Immature natural killer cell (primary cell): ENCODE measurements around the gene SEMA3F. TPM values are rescaled to one million over a fixed set of nuclear protein-coding genes. Genes with fewer than 3 reads are reported as not detected.

ENCODE experiments used
- DNase-seq, 3 donors: peaks; one replicate each; pipeline ENCODE4 v3.0.0; 2022; ENCODE audit warnings: mixed read lengths in 1 of 3
- H3K27ac Mint-ChIP-seq, 6 donors: one replicate each; pipeline ENCODE4 v1.8.0; 2020; ENCODE audit warnings: mixed read lengths in 6 of 6, mild to moderate bottlenecking in 5 of 6, inconsistent platforms in 4 of 6, moderate library complexity in 3 of 6
- H3K27me3 Mint-ChIP-seq, 3 donors: one replicate each; pipeline ENCODE4 v1.8.0; 2020 to 2021; ENCODE audit warnings: low read depth in 3 of 3, mild to moderate bottlenecking in 3 of 3, mixed read lengths in 3 of 3, moderate library complexity in 3 of 3, inconsistent platforms in 1 of 3
- H3K36me3 Mint-ChIP-seq, 3 donors: one replicate each; pipeline ENCODE4 v1.8.0; 2020; ENCODE audit warnings: mixed read lengths in 3 of 3, inconsistent platforms in 2 of 3, mild to moderate bottlenecking in 2 of 3
- H3K4me1 Mint-ChIP-seq, 2 donors: one replicate each; pipeline ENCODE4 v1.8.0; 2020; ENCODE audit warnings: inconsistent platforms in 2 of 2, mild to moderate bottlenecking in 2 of 2, mixed read lengths in 2 of 2, moderate library complexity in 1 of 2
- H3K4me3 Mint-ChIP-seq, 5 donors: one replicate each; pipeline ENCODE4 v1.8.0; 2020; ENCODE audit warnings: mild to moderate bottlenecking in 5 of 5, mixed read lengths in 5 of 5, inconsistent platforms in 3 of 5, moderate library complexity in 3 of 5
- H3K9me3 Mint-ChIP-seq, 6 donors: one replicate each; pipeline ENCODE4 v1.8.0; 2020; ENCODE audit warnings: mild to moderate bottlenecking in 6 of 6, mixed read lengths in 6 of 6, inconsistent platforms in 4 of 6, moderate library complexity in 3 of 6
- polyA plus RNA-seq, 3 donors: library from polyadenylated mRNA; unstranded; fragments of 300-500 nt; fragmentation: Illumina TruSeq; gene quantifications; one replicate each; pipeline ENCODE4 v1.2.3, GENCODE V29; 2021

Gene SEMA3F
- polyA plus RNA-seq, 3 donors from 2014 or later: not detected

DNA sequence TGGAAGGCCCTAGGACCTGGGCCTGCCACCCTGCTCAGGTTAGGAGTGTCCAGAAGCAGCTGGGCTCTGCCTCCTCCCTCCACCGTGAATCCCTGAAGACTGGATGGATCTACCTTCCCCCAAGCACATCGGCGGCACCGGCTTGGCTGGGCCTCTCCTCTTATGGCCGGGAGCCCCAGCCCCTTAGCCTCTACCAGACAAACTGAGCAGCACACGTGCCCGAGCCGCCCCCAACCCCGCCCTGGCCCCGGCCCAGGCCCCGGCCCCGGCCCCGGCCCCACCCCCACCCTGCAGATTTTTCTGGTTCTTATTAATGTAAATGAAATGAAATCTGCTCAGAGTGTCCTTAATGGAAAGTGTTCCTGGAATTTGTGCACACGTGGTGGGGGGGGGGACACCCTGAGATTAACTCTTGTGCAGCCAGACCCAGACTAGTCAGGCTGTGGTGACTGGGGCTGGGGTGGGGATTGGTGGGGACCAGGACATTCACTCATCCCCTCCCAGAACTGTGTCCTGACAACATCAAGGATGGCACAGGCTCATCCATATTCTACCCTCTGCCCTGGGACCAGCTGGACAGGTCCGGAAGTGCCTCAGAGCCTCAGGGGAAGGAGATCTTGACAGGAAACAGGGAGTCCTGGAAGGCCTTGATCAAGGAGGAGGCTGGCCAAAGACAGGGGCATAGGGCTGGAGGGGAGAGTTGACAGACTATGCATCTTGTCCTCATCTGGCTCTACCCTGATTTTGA, 30.9 kb upstream of the SEMA3F start:
- H3K27ac Mint-ChIP-seq: no peak overlapping the region
- H3K27me3 Mint-ChIP-seq: peaks cover 3 to 5% (median 4%) of the 10 kb centered on the region in 3 donors
- peaks cover 0 to 7% (median 0%) of the 10 kb centered on the region in 3 donors for H3K36me3 Mint-ChIP-seq
- DNase-seq: no peak
- H3K4me3 Mint-ChIP-seq: no peak overlapping the region
- H3K9me3 Mint-ChIP-seq: no peaks in the 10 kb centered on the region
- peaks cover 0 to 3% of the 10 kb centered on the region in 2 donors for H3K4me1 Mint-ChIP-seq

- peaks cover 3 to 5% (median 4%) of the 10 kb centered on the region in 3 donors for H3K27me3 Mint-ChIP-seq
- DNase-seq: no peak
- H3K9me3 Mint-ChIP-seq: no peaks in the 10 kb centered on the region
- peaks cover 0 to 7% (median 0%) of the 10 kb centered on the region in 3 donors for H3K36me3 Mint-ChIP-seq
- no peak overlapping the region for H3K27ac Mint-ChIP-seq
- peaks cover 0 to 3% of the 10 kb centered on the region in 2 donors for H3K4me1 Mint-ChIP-seq
- H3K4me3 Mint-ChIP-seq: no peak overlapping the region
Observed at GRCh38 chr3:50124800-50125178, 30.3 kb upstream of the SEMA3F start.

DNA sequence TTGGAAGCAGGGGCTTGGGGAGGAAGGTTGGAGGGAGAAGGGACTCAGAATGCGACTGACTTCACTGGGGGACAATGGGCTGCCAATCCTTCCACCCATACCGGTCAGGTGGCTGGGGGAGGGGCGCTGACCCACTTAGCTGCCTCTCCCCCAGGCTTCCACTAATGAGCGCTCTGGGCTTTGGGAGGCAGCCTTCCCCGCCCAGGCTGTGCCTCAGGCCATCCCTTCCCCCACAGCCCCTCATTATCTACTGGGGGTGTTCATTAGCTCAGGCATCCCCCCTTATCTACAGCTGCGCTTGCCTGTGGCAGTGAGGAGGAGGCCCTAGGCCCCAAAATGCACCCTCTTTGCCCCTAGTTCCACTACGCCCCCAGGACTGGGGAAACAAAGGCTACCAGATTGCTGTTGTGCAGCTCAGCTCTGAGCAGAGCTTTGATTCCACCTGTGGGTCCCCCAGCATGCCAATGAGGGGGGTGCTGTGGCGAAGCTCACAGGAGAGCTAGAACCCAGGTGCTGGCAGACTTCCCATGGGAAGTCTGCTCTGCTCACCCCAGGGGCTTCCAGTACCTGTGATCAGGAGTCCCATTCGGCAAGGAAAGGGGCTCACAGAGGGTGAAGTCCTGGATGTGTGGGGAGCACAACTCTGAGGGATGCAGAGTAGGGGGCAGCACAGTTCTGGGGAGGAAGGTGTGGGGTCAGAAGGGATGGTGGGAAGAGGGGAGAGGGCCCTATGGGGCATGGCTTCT, 29.4 kb upstream of the SEMA3F start:
- H3K9me3 Mint-ChIP-seq: no peaks in the 10 kb centered on the region
- H3K27me3 Mint-ChIP-seq: peaks cover 3 to 4% (median 3%) of the 10 kb centered on the region in 3 donors
- H3K4me1 Mint-ChIP-seq: peaks cover 0 to 3% of the 10 kb centered on the region in 2 donors
- H3K4me3 Mint-ChIP-seq: no peak overlapping the region
- no peaks in the 10 kb centered on the region for H3K36me3 Mint-ChIP-seq
- DNase-seq: no peak
- H3K27ac Mint-ChIP-seq: no peak overlapping the region

- Mint-ChIP-seq H3K27me3 (peaks cover 3 to 4% (median 3%) of the 10 kb centered on the region in 3 donors), H3K4me1 (peaks cover 0 to 2% of the 10 kb centered on the region in 2 donors), H3K4me3 (no peak overlapping the region), H3K36me3 (no peaks in the 10 kb centered on the region), H3K27ac (no peak overlapping the region), H3K9me3 (no peaks in the 10 kb centered on the region)
- no peak for DNase-seq
Observed at GRCh38 chr3:50126287-50127211, 28.6 kb upstream of the SEMA3F start.

- no peak for DNase-seq
- H3K9me3 Mint-ChIP-seq: no peaks in the 10 kb centered on the region
Observed at GRCh38 chr3:50127251-50127691, 27.9 kb upstream of the SEMA3F start.

GRCh38 chr3:50128001-50128400, 27.1 kb upstream of the SEMA3F start:
- H3K4me1 Mint-ChIP-seq: no peaks in the 10 kb centered on the region
- no peak overlapping the region for H3K4me3 Mint-ChIP-seq
- DNase-seq: no peak
- no peaks in the 10 kb centered on the region for H3K36me3 Mint-ChIP-seq
- no peak overlapping the region for H3K27ac Mint-ChIP-seq
- no peaks in the 10 kb centered on the region for H3K9me3 Mint-ChIP-seq
- peaks cover 0 to 6% (median 4%) of the 10 kb centered on the region in 3 donors for H3K27me3 Mint-ChIP-seq

More at GRCh38 chr3:50127251-50127691, 27.9 kb upstream of the SEMA3F start:
- H3K27me3 Mint-ChIP-seq: peaks cover 1 to 4% (median 3%) of the 10 kb centered on the region in 3 donors
- H3K4me3 Mint-ChIP-seq: no peak overlapping the region
- no peak overlapping the region for H3K27ac Mint-ChIP-seq
- no peaks in the 10 kb centered on the region for H3K36me3 Mint-ChIP-seq
- peaks cover 0 to 1% of the 10 kb centered on the region in 2 donors for H3K4me1 Mint-ChIP-seq

GRCh38 chr3:50130436-50130835, 24.7 kb upstream of the SEMA3F start:
- Mint-ChIP-seq H3K27me3 (peaks cover 0 to 3% (median 2%) of the 10 kb centered on the region in 3 donors), H3K36me3 (no peaks in the 10 kb centered on the region), H3K27ac (no peak overlapping the region), H3K9me3 (no peaks in the 10 kb centered on the region), H3K4me1 (no peaks in the 10 kb centered on the region), H3K4me3 (no peak overlapping the region)
- DNase-seq: no peak

- Mint-ChIP-seq H3K9me3 (no peaks in the 10 kb centered on the region), H3K4me3 (no peak overlapping the region), H3K4me1 (no peaks in the 10 kb centered on the region), H3K36me3 (no peaks in the 10 kb centered on the region), H3K27ac (no peak overlapping the region), H3K27me3 (peaks cover 0 to 3% (median 2%) of the 10 kb centered on the region in 3 donors)
- no peak for DNase-seq
Observed at GRCh38 chr3:50132421-50133282, 22.5 kb upstream of the SEMA3F start.

- Mint-ChIP-seq H3K27ac (no peak overlapping the region), H3K27me3 (peaks cover 0 to 3% (median 2%) of the 10 kb centered on the region in 3 donors), H3K4me1 (no peaks in the 10 kb centered on the region), H3K36me3 (no peaks in the 10 kb centered on the region), H3K4me3 (no peak overlapping the region), H3K9me3 (no peaks in the 10 kb centered on the region)
- DNase-seq: no peak
Observed at GRCh38 chr3:50133283-50133615, 21.9 kb upstream of the SEMA3F start.

- Mint-ChIP-seq H3K36me3 (no peaks in the 10 kb centered on the region), H3K4me1 (no peaks in the 10 kb centered on the region), H3K27me3 (peaks cover 0 to 3% (median 0%) of the 10 kb centered on the region in 3 donors), H3K27ac (no peak overlapping the region), H3K9me3 (no peaks in the 10 kb centered on the region), H3K4me3 (no peak overlapping the region)
- no peak for DNase-seq
Observed at GRCh38 chr3:50134367-50134766, 20.8 kb upstream of the SEMA3F start.

DNA sequence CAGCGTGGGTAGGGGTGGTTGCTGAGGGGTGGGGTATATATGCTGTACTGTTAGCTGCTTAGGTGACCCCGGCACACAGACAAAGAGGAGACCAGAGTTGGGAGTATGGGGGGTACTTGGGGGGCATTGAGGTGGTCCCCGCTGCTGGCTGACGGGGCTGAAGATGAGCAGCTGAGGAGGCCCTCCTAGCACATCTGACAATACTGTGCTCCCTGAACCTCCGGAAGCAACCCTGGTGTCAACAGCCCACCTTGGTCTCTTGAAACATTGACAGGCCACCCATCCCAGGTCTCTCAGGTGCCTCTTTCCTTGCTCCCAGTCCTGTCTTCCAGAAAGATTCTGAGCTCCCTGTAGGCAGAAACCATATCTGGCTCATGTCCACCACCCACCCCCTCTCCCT, 19.2 kb upstream of the SEMA3F start:
- Mint-ChIP-seq H3K4me3 (no peak overlapping the region), H3K36me3 (no peaks in the 10 kb centered on the region), H3K27ac (no peak overlapping the region)

DNA sequence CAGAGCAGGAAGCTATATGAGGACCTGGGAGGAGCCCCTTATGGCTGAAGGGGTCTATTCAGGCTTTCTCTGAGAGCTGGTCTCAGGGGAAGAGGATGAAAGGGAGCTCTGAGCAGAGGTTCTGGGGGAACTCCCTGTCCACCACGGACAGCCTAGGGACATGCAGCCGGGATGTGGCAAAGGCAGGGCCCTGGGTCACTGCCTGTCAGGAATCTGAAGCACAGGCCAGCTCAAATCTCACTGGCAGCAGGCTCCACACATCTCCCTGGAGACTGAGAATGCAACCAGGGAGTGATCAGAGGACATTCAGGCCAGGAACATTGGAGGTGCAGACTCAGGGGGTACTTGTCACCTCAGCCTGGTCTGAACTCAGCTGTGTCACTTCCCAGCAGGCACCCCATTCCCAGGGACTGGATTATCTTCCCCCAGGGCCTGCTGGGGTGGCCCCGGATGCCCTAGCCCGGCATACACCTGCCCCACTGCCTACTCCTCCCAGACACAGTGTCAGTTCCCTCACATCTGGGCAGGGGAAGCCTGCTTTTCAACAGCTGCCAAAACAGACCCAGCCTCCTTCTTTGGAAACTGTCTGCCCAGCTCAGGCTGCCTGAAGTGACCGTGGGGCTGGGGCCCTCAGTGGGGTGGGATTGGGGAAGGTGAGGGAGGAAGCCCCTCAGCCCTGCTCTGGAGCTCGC, 18.3 kb upstream of the SEMA3F start:
- H3K9me3 Mint-ChIP-seq: no peaks in the 10 kb centered on the region
- no peak for DNase-seq
- no peaks in the 10 kb centered on the region for H3K4me1 Mint-ChIP-seq
- no peak overlapping the region for H3K4me3 Mint-ChIP-seq
- no peaks in the 10 kb centered on the region for H3K36me3 Mint-ChIP-seq
- H3K27ac Mint-ChIP-seq: no peak overlapping the region
- peaks cover 0 to 3% (median 0%) of the 10 kb centered on the region in 3 donors for H3K27me3 Mint-ChIP-seq

More for the DNA sequence above, 19.2 kb upstream of the SEMA3F start:
- Mint-ChIP-seq H3K27me3 (peaks cover 0 to 3% (median 0%) of the 10 kb centered on the region in 3 donors), H3K4me1 (no peaks in the 10 kb centered on the region), H3K9me3 (no peaks in the 10 kb centered on the region)
- DNase-seq: no peak
